ENCODE measurements around the gene DOCK7. TPM values are rescaled to one million over a fixed set of nuclear protein-coding genes. Genes with fewer than 3 reads are reported as not detected.

DOCK7 gene
- total RNA-seq, 1 experiment from 2014 or later = 46.9 TPM

GRCh38 chr1:62423580-62424242, 264.5 kb downstream of the DOCK7 start:
- H3K27ac Mint-ChIP-seq (ENCODE audit: low read depth, unreplicated experiment) = no peak overlapping the region
- BruUV-seq (replicated peaks) = no TSS peak
- H3K4me3 Mint-ChIP-seq (ENCODE audit: unreplicated experiment) = no peak overlapping the region
- DNase-seq (ENCODE audit: unreplicated experiment) = no peak
- no peaks in the 10 kb centered on the region for H3K9me3 Mint-ChIP-seq (ENCODE audit: unreplicated experiment)
- ChIA-PET CTCF (interaction anchor here (0.6 to 1.7 kb wide), 3 partner anchors 15 to 248 kb away, joined by 3 to 5 read pairs (median 4); no protein-coding TSS in a partner anchor), POLR2A (interaction anchor here (0.5 kb wide), 1 partner anchor 23 kb away, joined by 3 read pairs; no protein-coding TSS in a partner anchor)
- no peak for TF ChIP-seq CTCF (IDR thresholded peaks at IDR 0.05; ENCODE audit: unreplicated experiment)
- no peaks in the 10 kb centered on the region for H3K27me3 Mint-ChIP-seq (ENCODE audit: insufficient read depth, unreplicated experiment)
- H3K36me3 Mint-ChIP-seq (ENCODE audit: insufficient read depth, unreplicated experiment) = no peaks in the 10 kb centered on the region
- intact Hi-C loops (cut with micrococcal nuclease) = no loop called here
- H3K4me1 Mint-ChIP-seq (ENCODE audit: insufficient read depth, unreplicated experiment) = peaks cover 12% of the 10 kb centered on the region

GRCh38 chr1:62420214-62420613, 268.0 kb downstream of the DOCK7 start:
- no peak for TF ChIP-seq CTCF (IDR thresholded peaks at IDR 0.05; ENCODE audit: unreplicated experiment)
- no TSS peak for BruUV-seq (replicated peaks)
- POLR2A ChIA-PET = interaction anchor here (0.7 kb wide), 1 partner anchor 90 kb away, joined by 4 read pairs; no protein-coding TSS in a partner anchor
- H3K4me1 Mint-ChIP-seq (ENCODE audit: insufficient read depth, unreplicated experiment) = peaks cover 20% of the 10 kb centered on the region
- CTCF ChIA-PET = interaction anchor here (0.8 to 1.4 kb wide), 4 partner anchors 11 to 288 kb away, joined by 3 to 8 read pairs (median 4); no protein-coding TSS in a partner anchor
- no peaks in the 10 kb centered on the region for H3K9me3 Mint-ChIP-seq (ENCODE audit: unreplicated experiment)
- H3K4me3 Mint-ChIP-seq (ENCODE audit: unreplicated experiment) = no peak overlapping the region
- H3K36me3 Mint-ChIP-seq (ENCODE audit: insufficient read depth, unreplicated experiment) = no peaks in the 10 kb centered on the region
- H3K27ac Mint-ChIP-seq (ENCODE audit: low read depth, unreplicated experiment) = no peak overlapping the region
- no peak for DNase-seq (ENCODE audit: unreplicated experiment)
- no peaks in the 10 kb centered on the region for H3K27me3 Mint-ChIP-seq (ENCODE audit: insufficient read depth, unreplicated experiment)
- intact Hi-C loops (cut with micrococcal nuclease) = no loop called here

- intact Hi-C loops (cut with micrococcal nuclease) = no loop called here
- ChIA-PET POLR2A (interaction anchor here (0.7 kb wide), 1 partner anchor 31 kb away, joined by 3 read pairs; no protein-coding TSS in a partner anchor), CTCF (interaction anchor here (1.1 to 4.5 kb wide), 2 partner anchors 9 to 242 kb away, joined by 4 to 18 read pairs; no protein-coding TSS in a partner anchor)
- H3K9me3 Mint-ChIP-seq (ENCODE audit: unreplicated experiment) = no peaks in the 10 kb centered on the region
- peaks cover 8% of the 10 kb centered on the region for H3K4me1 Mint-ChIP-seq (ENCODE audit: insufficient read depth, unreplicated experiment)
- BruUV-seq (replicated peaks) = no TSS peak
- H3K36me3 Mint-ChIP-seq (ENCODE audit: insufficient read depth, unreplicated experiment) = no peaks in the 10 kb centered on the region
- no peak for DNase-seq (ENCODE audit: unreplicated experiment)
- H3K27ac Mint-ChIP-seq (ENCODE audit: low read depth, unreplicated experiment) = no peak overlapping the region
- no peak for TF ChIP-seq CTCF (IDR thresholded peaks at IDR 0.05; ENCODE audit: unreplicated experiment)
- no peaks in the 10 kb centered on the region for H3K27me3 Mint-ChIP-seq (ENCODE audit: insufficient read depth, unreplicated experiment)
- H3K4me3 Mint-ChIP-seq (ENCODE audit: unreplicated experiment) = no peak overlapping the region
These were observed 270.7 kb downstream of the DOCK7 start for GRCh38 chr1:62417351-62417999.

- H3K27ac Mint-ChIP-seq (ENCODE audit: low read depth, unreplicated experiment) = no peak overlapping the region
- peaks cover 8% of the 10 kb centered on the region for H3K4me1 Mint-ChIP-seq (ENCODE audit: insufficient read depth, unreplicated experiment)
- no peak for TF ChIP-seq CTCF (IDR thresholded peaks at IDR 0.05; ENCODE audit: unreplicated experiment)
- no peak for DNase-seq (ENCODE audit: unreplicated experiment)
- BruUV-seq (replicated peaks) = no TSS peak
- H3K27me3 Mint-ChIP-seq (ENCODE audit: insufficient read depth, unreplicated experiment) = no peaks in the 10 kb centered on the region
- H3K36me3 Mint-ChIP-seq (ENCODE audit: insufficient read depth, unreplicated experiment) = no peaks in the 10 kb centered on the region
- no peaks in the 10 kb centered on the region for H3K9me3 Mint-ChIP-seq (ENCODE audit: unreplicated experiment)
- ChIA-PET POLR2A (interaction anchor here (0.7 kb wide), 1 partner anchor 20 kb away, joined by 4 read pairs; no protein-coding TSS in a partner anchor), CTCF (interaction anchor here (0.5 to 4.5 kb wide), 5 partner anchors 9 to 240 kb away, joined by 3 to 18 read pairs (median 4); no protein-coding TSS in a partner anchor)
- intact Hi-C loops (cut with micrococcal nuclease) = no loop called here
- H3K4me3 Mint-ChIP-seq (ENCODE audit: unreplicated experiment) = no peak overlapping the region
These were observed 272.5 kb downstream of the DOCK7 start for GRCh38 chr1:62415687-62416086.
